Measurements from ENCODE around the gene RRBP1.

The RRBP1 gene

GRCh38 chr20:17637413-17637780 lies 44.6 kb downstream of the RRBP1 start:
- TF ChIP-seq CTCF (IDR thresholded peaks at IDR 0.05; ENCODE audit: low read length) (no peak), EZH2 (IDR thresholded peaks at IDR 0.05; ENCODE audit: borderline replicate concordance, low read length) (no peak)
- Histone ChIP-seq H3K27me3 (ENCODE audit: insufficient read depth, low read length) (no peaks in the 10 kb centered on the region), H3K4me1 (ENCODE audit: insufficient read depth, low read length, severe bottlenecking) (no peaks in the 10 kb centered on the region), H2AFZ (ENCODE audit: low read length) (no peak overlapping the region), H3K9ac (ENCODE audit: low read length) (no peak overlapping the region), H3K4me3 (ENCODE audit: low read depth, low read length, poor library complexity, severe bottlenecking) (no peak overlapping the region), H3F3A (ENCODE audit: insufficient read depth, low read length) (no peaks in the 10 kb centered on the region), H3K36me3 (ENCODE audit: insufficient read depth, low read length) (peaks cover 20% of the 10 kb centered on the region; the same call in 1 of the 2 replicates), H3K9me3 (ENCODE audit: low read length) (no peaks in the 10 kb centered on the region), H3K79me2 (ENCODE audit: insufficient read depth, low read length) (no peaks in the 10 kb centered on the region), H3K9me2 (ENCODE audit: low read depth, low read length) (no peaks in the 10 kb centered on the region), H4K20me1 (ENCODE audit: insufficient read depth, low read length) (no peaks in the 10 kb centered on the region), H3K27ac (ENCODE audit: low read depth, low read length, poor library complexity, severe bottlenecking) (no peak overlapping the region), H3K4me2 (ENCODE audit: low read length) (no peak overlapping the region)

- Histone ChIP-seq H3K9me2 (ENCODE audit: low read depth, low read length) (no peaks in the 10 kb centered on the region), H3K4me1 (ENCODE audit: insufficient read depth, low read length, severe bottlenecking) (no peaks in the 10 kb centered on the region), H3K4me3 (ENCODE audit: low read depth, low read length, poor library complexity, severe bottlenecking) (no peak overlapping the region), H3F3A (ENCODE audit: insufficient read depth, low read length) (no peaks in the 10 kb centered on the region), H3K27ac (ENCODE audit: low read depth, low read length, poor library complexity, severe bottlenecking) (no peak overlapping the region), H3K4me2 (ENCODE audit: low read length) (no peak overlapping the region), H2AFZ (ENCODE audit: low read length) (no peak overlapping the region), H3K9ac (ENCODE audit: low read length) (no peak overlapping the region), H3K9me3 (ENCODE audit: low read length) (no peaks in the 10 kb centered on the region), H3K36me3 (ENCODE audit: insufficient read depth, low read length) (peaks cover 20% of the 10 kb centered on the region; the same call in 1 of the 2 replicates), H4K20me1 (ENCODE audit: insufficient read depth, low read length) (no peaks in the 10 kb centered on the region), H3K27me3 (ENCODE audit: insufficient read depth, low read length) (no peaks in the 10 kb centered on the region), H3K79me2 (ENCODE audit: insufficient read depth, low read length) (no peaks in the 10 kb centered on the region)
- TF ChIP-seq EZH2 (IDR thresholded peaks at IDR 0.05; ENCODE audit: borderline replicate concordance, low read length) = no peak
- TF ChIP-seq CTCF (IDR thresholded peaks at IDR 0.05; ENCODE audit: low read length) = no peak
Measured at GRCh38 chr20:17636523-17637412, 45.3 kb downstream of the RRBP1 start.

- Histone ChIP-seq H3K79me2 (ENCODE audit: insufficient read depth, low read length) (no peaks in the 10 kb centered on the region), H3K9me3 (ENCODE audit: low read length) (no peaks in the 10 kb centered on the region), H3K4me2 (ENCODE audit: low read length) (no peak overlapping the region), H3K27ac (ENCODE audit: low read depth, low read length, poor library complexity, severe bottlenecking) (no peak overlapping the region), H2AFZ (ENCODE audit: low read length) (no peak overlapping the region), H3K36me3 (ENCODE audit: insufficient read depth, low read length) (peaks cover 26% of the 10 kb centered on the region; the same call in 1 of the 2 replicates), H3F3A (ENCODE audit: insufficient read depth, low read length) (no peaks in the 10 kb centered on the region), H3K9ac (ENCODE audit: low read length) (no peak overlapping the region), H3K4me1 (ENCODE audit: insufficient read depth, low read length, severe bottlenecking) (no peaks in the 10 kb centered on the region), H3K9me2 (ENCODE audit: low read depth, low read length) (no peaks in the 10 kb centered on the region), H4K20me1 (ENCODE audit: insufficient read depth, low read length) (no peaks in the 10 kb centered on the region), H3K4me3 (ENCODE audit: low read depth, low read length, poor library complexity, severe bottlenecking) (no peak overlapping the region), H3K27me3 (ENCODE audit: insufficient read depth, low read length) (no peaks in the 10 kb centered on the region)
- no peak for TF ChIP-seq CTCF (IDR thresholded peaks at IDR 0.05; ENCODE audit: low read length)
- TF ChIP-seq EZH2 (IDR thresholded peaks at IDR 0.05; ENCODE audit: borderline replicate concordance, low read length) = no peak
Measured at GRCh38 chr20:17635332-17636244, 46.5 kb downstream of the RRBP1 start.

Measured in OCI-LY1 (cell line).